ENCODE data around the gene BMP15. TPM values are rescaled to one million over a fixed set of nuclear protein-coding genes. Genes with fewer than 3 reads are reported as not detected.

The BMP15 gene
- total RNA-seq, 1 experiment from 2014 or later: not detected

DNA sequence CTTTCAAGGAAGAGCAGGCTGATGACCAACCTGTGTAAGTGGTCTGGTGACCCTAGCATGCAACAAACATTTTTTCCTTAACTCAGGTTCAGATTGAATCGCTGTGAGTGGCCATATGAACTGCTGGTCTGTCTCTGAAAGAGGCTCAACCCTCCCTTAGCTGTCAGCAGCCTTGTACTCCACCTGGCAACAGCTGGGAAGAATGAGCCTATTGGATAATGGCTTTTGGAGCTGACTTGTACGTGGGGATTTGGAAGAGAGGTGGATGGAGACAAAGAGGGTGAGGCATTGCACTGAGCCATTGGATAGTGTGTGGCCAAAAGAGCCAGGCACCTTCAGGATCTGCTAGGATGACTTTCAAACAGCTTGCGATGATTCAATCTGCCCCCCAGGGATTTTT is 35.7 kb upstream of the BMP15 start:
- Histone ChIP-seq H3K27ac (ENCODE audit: low read length) (no peak overlapping the region), H3K27me3 (ENCODE audit: control insufficient read depth, insufficient read depth, low read length) (no peaks in the 10 kb centered on the region), H3K9me3 (ENCODE audit: control insufficient read depth, insufficient read depth, low read depth, low read length) (no peaks in the 10 kb centered on the region), H3K4me1 (ENCODE audit: control insufficient read depth, insufficient read depth, low read length) (no peaks in the 10 kb centered on the region), H3K4me3 (ENCODE audit: low read depth in 2 of 2, low read length in 2 of 2) (no peak overlapping the region), H3K36me3 (ENCODE audit: control insufficient read depth, insufficient read depth, low read length) (no peaks in the 10 kb centered on the region)
- no TSS peak for BruUV-seq (replicated peaks)
- TF ChIP-seq SIN3A (IDR thresholded peaks at IDR 0.05; ENCODE audit: borderline replicate concordance, insufficient read depth, low read depth, low read length) (no peak), POLR2AphosphoS5 (IDR thresholded peaks at IDR 0.05; ENCODE audit: low read depth, low read length) (no peak), TCF7L2 (IDR thresholded peaks at IDR 0.05; ENCODE audit: low read depth, low read length) (no peak)
- TF ChIP-seq, protein P1, sequence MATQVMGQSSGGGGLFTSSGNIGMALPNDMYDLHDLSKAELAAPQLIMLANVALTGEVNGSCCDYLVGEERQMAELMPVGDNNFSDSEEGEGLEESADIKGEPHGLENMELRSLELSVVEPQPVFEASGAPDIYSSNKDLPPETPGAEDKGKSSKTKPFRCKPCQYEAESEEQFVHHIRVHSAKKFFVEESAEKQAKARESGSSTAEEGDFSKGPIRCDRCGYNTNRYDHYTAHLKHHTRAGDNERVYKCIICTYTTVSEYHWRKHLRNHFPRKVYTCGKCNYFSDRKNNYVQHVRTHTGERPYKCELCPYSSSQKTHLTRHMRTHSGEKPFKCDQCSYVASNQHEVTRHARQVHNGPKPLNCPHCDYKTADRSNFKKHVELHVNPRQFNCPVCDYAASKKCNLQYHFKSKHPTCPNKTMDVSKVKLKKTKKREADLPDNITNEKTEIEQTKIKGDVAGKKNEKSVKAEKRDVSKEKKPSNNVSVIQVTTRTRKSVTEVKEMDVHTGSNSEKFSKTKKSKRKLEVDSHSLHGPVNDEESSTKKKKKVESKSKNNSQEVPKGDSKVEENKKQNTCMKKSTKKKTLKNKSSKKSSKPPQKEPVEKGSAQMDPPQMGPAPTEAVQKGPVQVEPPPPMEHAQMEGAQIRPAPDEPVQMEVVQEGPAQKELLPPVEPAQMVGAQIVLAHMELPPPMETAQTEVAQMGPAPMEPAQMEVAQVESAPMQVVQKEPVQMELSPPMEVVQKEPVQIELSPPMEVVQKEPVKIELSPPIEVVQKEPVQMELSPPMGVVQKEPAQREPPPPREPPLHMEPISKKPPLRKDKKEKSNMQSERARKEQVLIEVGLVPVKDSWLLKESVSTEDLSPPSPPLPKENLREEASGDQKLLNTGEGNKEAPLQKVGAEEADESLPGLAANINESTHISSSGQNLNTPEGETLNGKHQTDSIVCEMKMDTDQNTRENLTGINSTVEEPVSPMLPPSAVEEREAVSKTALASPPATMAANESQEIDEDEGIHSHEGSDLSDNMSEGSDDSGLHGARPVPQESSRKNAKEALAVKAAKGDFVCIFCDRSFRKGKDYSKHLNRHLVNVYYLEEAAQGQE (IDR thresholded peaks at IDR 0.05; ENCODE audit: insufficient read depth in 1 of 2, low read depth in 2 of 2, low read length in 1 of 2): no peak
- TF ChIP-seq, protein P2, sequence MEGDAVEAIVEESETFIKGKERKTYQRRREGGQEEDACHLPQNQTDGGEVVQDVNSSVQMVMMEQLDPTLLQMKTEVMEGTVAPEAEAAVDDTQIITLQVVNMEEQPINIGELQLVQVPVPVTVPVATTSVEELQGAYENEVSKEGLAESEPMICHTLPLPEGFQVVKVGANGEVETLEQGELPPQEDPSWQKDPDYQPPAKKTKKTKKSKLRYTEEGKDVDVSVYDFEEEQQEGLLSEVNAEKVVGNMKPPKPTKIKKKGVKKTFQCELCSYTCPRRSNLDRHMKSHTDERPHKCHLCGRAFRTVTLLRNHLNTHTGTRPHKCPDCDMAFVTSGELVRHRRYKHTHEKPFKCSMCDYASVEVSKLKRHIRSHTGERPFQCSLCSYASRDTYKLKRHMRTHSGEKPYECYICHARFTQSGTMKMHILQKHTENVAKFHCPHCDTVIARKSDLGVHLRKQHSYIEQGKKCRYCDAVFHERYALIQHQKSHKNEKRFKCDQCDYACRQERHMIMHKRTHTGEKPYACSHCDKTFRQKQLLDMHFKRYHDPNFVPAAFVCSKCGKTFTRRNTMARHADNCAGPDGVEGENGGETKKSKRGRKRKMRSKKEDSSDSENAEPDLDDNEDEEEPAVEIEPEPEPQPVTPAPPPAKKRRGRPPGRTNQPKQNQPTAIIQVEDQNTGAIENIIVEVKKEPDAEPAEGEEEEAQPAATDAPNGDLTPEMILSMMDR (IDR thresholded peaks at IDR 0.05): no peak
- intact Hi-C loops (cut with micrococcal nuclease; ENCODE audit: unreplicated experiment) (no loop called here), in situ Hi-C loops (cut with HindIII; ENCODE audit: low pct_unique_long_range_greater_than_20kb, low sequenced_read_pairs) (no loop called here)
- DNase-seq (ENCODE audit: low read depth, low spot score): no peak
- POLR2A ChIA-PET: no interaction called here
- CTCF ChIA-PET: no interaction called here
- no peak for ATAC-seq

DNA sequence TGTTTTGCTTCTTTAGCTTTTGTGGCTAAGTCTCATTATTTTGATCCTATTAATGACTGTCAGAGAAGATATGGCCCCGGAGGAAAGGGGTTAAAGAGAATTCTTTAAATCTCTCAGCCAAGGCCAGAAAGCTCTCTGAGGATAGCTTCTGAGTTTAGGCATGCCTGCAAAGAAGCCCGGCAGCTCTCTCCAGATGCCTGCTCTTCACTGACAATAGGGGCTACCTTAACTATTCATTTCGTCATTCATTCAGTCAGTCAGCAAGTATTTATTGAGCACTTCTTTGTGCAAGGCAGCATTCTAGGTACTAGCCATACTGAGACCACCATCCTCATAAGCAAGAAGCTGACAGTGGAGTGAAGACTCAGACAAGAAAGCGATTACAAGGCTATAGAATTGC is 34.0 kb upstream of the BMP15 start:
- CTCF ChIA-PET: no interaction called here
- POLR2A ChIA-PET: interaction anchor here (0.5 kb wide), 1 partner anchor 178 kb away, joined by 3 read pairs; no protein-coding TSS in a partner anchor
- Histone ChIP-seq H3K4me3 (ENCODE audit: low read depth in 2 of 2, low read length in 2 of 2) (no peak overlapping the region), H3K27ac (ENCODE audit: low read length) (no peak overlapping the region), H3K9me3 (ENCODE audit: control insufficient read depth, insufficient read depth, low read depth, low read length) (no peaks in the 10 kb centered on the region), H3K36me3 (ENCODE audit: control insufficient read depth, insufficient read depth, low read length) (no peaks in the 10 kb centered on the region), H3K4me1 (ENCODE audit: control insufficient read depth, insufficient read depth, low read length) (no peaks in the 10 kb centered on the region), H3K27me3 (ENCODE audit: control insufficient read depth, insufficient read depth, low read length) (no peaks in the 10 kb centered on the region)
- BruUV-seq (replicated peaks): no TSS peak
- TF ChIP-seq TCF7L2 (IDR thresholded peaks at IDR 0.05; ENCODE audit: low read depth, low read length) (no peak), SIN3A (IDR thresholded peaks at IDR 0.05; ENCODE audit: borderline replicate concordance, insufficient read depth, low read depth, low read length) (no peak), POLR2AphosphoS5 (IDR thresholded peaks at IDR 0.05; ENCODE audit: low read depth, low read length) (no peak)
- TF ChIP-seq, protein P1 (IDR thresholded peaks at IDR 0.05; ENCODE audit: insufficient read depth in 1 of 2, low read depth in 2 of 2, low read length in 1 of 2): no peak
- TF ChIP-seq, protein P2 (IDR thresholded peaks at IDR 0.05): no peak
- DNase-seq (ENCODE audit: low read depth, low spot score) (no peak), ATAC-seq (no peak)
- in situ Hi-C loops (cut with HindIII; ENCODE audit: low pct_unique_long_range_greater_than_20kb, low sequenced_read_pairs): no loop called here
- intact Hi-C loops (cut with micrococcal nuclease; ENCODE audit: unreplicated experiment): no loop called here

Data from Panc1 (cell line).